Femur (tissue), 1 donor: Measurements from ENCODE around the gene ZNF469.

Source experiments
- DNase-seq: peaks from one replicate; pipeline ENCODE4 v3.0.0-alpha.2; 2017

The ZNF469 gene

GRCh38 chr16:88430524-88431446, 48.0 kb downstream of the ZNF469 start:
- no peak for DNase-seq

- DNase-seq: no peak
These were observed 48.9 kb downstream of the ZNF469 start for GRCh38 chr16:88431651-88432050.

- DNase-seq: no peak
These were observed 49.4 kb downstream of the ZNF469 start for GRCh38 chr16:88432174-88432573.
